BJ (cell line): Measurements from ENCODE around the gene E2F1. TPM values are rescaled to one million over a fixed set of nuclear protein-coding genes. Genes with fewer than 3 reads are reported as not detected.

Experiments
- CTCF ChIA-PET: fragments of 350-600 bp; formaldehyde crosslinking; extraction: SDS; loops from one replicate; lab custom pipeline; 2021; ENCODE audit warnings: antibody characterized with exemption, inconsistent platforms; lab: Yijun Ruan, JAX
- POLR2A ChIA-PET: fragments of 300-600 bp; sonication (Branson Sonifier 250); formaldehyde crosslinking; extraction: SDS; loops from one replicate; lab custom pipeline; 2021; ENCODE audit warnings: antibody characterized with exemption; lab: Charles Lee
- DNase-seq: peaks from one replicate; pipeline ENCODE4 v3.0.0-alpha.2; 2011; ENCODE audit warnings: low read depth
- H3K27me3 ChIP-seq: 2 replicates; pipeline ENCODE4 v1.6.0; 2011; ENCODE audit warnings: low read length; ENCODE audit not compliant: control insufficient read depth, insufficient read depth
- H3K36me3 ChIP-seq: 2 replicates; pipeline ENCODE4 v1.5.1; 2011; ENCODE audit warnings: low read length; ENCODE audit not compliant: control insufficient read depth, insufficient read depth
- H3K4me3 ChIP-seq: 2 replicates; pipeline ENCODE4 v1.5.1; 2011; ENCODE audit warnings: low read depth, mild to moderate bottlenecking, control low read depth, low read length
- polyA plus RNA-seq: library from polyadenylated mRNA; depleted of rRNA; stranded (reverse); fragments of >200 nt; gene quantifications from 2 replicates; pipeline ENCODE4 v1.2.3, GENCODE V29; 2011
- TF ChIP-seq, protein P1 (sequence below): IDR thresholded peaks from 2 replicates; pipeline ENCODE4 v1.5.1; 2011; ENCODE audit warnings: low read depth, mild to moderate bottlenecking, control low read depth, inconsistent platforms, low read length, moderate library complexity; ENCODE audit not compliant: insufficient read depth

E2F1 gene
- polyA plus RNA-seq, 1 experiment, result 7.5 TPM

DNA sequence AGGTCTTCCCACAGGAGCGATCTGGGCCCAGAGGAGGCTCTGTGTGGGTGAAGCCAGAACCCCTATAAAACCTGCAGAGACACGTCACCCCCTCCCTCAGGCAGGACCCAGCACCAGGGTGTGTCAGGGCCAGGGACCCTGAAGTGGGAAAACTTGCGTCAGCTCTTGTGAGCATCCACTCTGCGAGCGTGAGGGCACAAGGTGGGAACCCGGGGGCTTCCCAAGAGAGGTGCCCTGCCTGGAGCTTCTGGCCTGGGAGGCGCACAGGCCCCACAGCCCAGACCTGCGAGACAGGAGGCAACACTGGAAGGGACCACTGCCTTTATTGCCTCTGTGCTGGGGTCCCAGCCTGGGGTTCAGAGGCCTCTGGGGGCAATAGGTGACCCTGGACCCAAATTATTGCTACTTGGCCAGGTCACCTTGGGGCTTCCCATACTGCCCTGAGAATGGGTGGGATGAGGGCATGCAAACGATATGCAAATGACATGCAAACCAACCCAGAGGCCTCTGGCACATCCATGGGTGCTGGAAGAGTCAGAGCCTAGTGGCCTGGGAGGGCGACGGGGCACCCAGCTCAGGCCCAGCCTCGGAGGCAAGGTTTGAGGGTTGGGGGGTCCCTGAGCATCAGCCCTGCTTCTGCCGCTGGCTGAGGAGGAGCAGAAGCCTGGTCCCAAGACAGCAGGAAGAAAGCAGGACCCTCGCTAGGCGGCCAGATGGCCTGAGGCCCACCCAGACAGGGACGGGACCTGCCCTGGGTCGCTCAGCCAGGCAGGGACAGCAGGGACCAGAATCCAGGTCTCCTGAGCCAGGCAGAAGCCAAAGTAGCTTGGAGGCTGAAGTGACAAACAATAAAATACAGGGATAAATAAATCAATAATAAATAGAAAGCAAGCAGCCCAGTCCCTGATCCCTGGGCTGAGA lies 29.1 kb downstream of the E2F1 start:
- Histone ChIP-seq H3K36me3 (peaks cover 12% of the 10 kb centered on the region), H3K27me3 (no peaks in the 10 kb centered on the region), H3K4me3 (no peak overlapping the region)
- TF ChIP-seq, protein P1, sequence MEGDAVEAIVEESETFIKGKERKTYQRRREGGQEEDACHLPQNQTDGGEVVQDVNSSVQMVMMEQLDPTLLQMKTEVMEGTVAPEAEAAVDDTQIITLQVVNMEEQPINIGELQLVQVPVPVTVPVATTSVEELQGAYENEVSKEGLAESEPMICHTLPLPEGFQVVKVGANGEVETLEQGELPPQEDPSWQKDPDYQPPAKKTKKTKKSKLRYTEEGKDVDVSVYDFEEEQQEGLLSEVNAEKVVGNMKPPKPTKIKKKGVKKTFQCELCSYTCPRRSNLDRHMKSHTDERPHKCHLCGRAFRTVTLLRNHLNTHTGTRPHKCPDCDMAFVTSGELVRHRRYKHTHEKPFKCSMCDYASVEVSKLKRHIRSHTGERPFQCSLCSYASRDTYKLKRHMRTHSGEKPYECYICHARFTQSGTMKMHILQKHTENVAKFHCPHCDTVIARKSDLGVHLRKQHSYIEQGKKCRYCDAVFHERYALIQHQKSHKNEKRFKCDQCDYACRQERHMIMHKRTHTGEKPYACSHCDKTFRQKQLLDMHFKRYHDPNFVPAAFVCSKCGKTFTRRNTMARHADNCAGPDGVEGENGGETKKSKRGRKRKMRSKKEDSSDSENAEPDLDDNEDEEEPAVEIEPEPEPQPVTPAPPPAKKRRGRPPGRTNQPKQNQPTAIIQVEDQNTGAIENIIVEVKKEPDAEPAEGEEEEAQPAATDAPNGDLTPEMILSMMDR, result no peak
- CTCF ChIA-PET, result no interaction called here
- POLR2A ChIA-PET, result no interaction called here
- DNase-seq, result no peak

DNA sequence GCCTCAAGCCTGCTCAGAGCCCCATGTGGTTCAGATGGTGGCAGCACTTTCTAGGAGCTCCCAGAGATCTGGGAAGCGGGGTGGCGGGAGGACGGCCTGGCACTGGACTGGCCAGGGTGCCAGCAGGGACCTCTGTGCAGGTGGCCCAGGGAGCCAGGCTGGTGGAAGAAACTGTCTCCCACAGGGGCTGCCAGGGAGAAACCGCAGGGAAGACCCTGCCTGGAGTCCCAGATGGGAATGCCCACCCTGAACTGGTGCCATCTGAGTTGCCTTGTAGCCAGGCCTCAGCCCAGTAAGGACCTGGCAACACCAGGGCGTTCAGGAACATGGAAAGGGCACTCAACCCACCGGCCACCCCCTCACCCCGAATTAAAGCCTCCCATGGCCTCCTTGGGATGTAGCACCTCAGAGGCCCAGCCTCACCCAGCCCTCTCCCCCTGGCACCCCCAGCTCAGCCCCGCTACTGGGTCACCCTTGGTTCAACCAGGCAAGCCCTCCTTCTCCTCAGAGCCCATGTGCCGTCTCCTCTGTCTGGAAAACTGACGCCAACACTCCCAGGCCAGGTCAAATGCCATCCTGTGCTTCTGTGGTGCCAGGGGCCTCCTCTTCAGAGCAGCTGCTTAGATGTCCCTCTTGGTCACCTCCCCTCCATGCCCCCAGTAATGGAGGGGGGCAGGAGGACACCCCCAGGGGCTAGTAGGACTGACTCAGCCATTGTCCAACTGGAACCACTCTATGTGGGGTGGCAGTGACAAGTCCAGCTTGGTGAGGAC lies 30.0 kb downstream of the E2F1 start:
- POLR2A ChIA-PET, result no interaction called here
- Histone ChIP-seq H3K4me3 (no peak overlapping the region), H3K27me3 (no peaks in the 10 kb centered on the region), H3K36me3 (peaks cover 12% of the 10 kb centered on the region)
- CTCF ChIA-PET, result interaction anchor here (1.6 kb wide), 1 partner anchor 11 kb away, joined by 7 read pairs; the partner anchor contains the start of gene ACTL10
- no peak for DNase-seq
- TF ChIP-seq, protein P1, result no peak

DNA sequence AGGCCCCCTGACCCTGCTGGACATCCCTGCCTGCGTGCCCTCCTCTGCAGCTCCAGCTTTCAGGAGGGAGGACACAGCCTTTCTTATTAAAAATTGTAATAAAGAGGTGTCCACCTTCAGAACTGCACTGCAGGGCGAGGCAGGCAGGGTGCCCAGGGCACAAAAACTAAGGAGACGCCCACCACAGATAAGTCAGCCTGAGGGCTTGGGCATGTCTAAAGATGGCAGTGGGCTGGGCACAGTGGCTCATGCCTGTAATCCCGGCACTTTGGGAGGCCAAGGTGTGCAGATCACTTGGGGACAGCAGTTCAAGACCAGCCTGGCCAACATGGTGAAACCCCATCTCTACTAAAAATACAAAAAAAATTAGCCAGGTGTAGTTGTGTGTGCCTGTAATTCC lies 31.0 kb downstream of the E2F1 start:
- CTCF ChIA-PET, result interaction anchor here (1.2 to 2.2 kb wide), 3 partner anchors 8 to 195 kb away, joined by 3 to 18 read pairs (median 7); partner anchors contain the start of genes ACTL10 and C20orf144
- Histone ChIP-seq H3K4me3 (no peak overlapping the region), H3K36me3 (peaks cover 12% of the 10 kb centered on the region), H3K27me3 (no peaks in the 10 kb centered on the region)
- TF ChIP-seq, protein P1, result no peak
- POLR2A ChIA-PET, result no interaction called here
- no peak for DNase-seq

DNA sequence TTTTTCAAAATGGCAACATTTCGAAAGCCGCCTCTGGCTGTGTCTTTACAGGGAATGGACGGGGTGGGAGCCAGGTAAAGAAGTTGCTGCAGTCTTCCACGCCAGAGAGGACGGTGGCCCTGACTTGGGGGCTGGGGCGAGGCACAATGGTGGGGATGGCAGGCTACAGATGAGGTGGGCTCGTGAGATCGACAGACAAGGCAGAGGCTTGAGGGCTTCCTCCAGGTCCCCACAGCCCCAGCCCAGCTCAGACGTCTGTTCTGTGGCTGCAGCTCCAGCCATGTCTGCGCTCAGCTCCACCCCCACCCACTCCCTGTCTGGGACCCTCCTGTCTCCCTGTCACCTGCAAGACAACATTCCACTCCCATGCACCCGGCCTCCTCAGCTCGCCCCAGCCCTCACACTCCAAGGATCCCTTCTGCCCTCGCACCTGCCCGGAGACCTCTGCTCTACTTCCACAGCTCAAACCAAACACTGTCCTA lies 31.5 kb downstream of the E2F1 start:
- no peak overlapping the region for H3K4me3 ChIP-seq
- POLR2A ChIA-PET, result no interaction called here
- DNase-seq, result no peak
- H3K36me3 ChIP-seq, result peaks cover 8% of the 10 kb centered on the region
- TF ChIP-seq, protein P1, result no peak
- H3K27me3 ChIP-seq, result no peaks in the 10 kb centered on the region
- CTCF ChIA-PET, result interaction anchor here (1.2 to 2.2 kb wide), 4 partner anchors 9 to 194 kb away, joined by 3 to 18 read pairs (median 6); partner anchors contain the start of genes ACTL10 and C20orf144
